H1 (cell line): ENCODE data around the gene ATG9B. TPM values are rescaled to one million over a fixed set of nuclear protein-coding genes. Genes with fewer than 3 reads are reported as not detected.

Experiments used
- BCL11A ChIP-seq, 2 experiments: IDR thresholded peaks; one replicate each; pipeline ENCODE4 v1.6.1; 2011; ENCODE audit warnings: low read depth in 2 of 2, low read length in 2 of 2, mild to moderate bottlenecking in 2 of 2
- CBX5 ChIP-seq: fragments of 300-800, 300-1000 bp; sonication (generic); IDR thresholded peaks from 2 replicates; pipeline ENCODE4 v1.7.1; 2016; ENCODE audit warnings: antibody characterized with exemption, low read length, low read depth
- CBX8 ChIP-seq: fragments of 300-800, 300-1000 bp; sonication (generic); IDR thresholded peaks from 2 replicates; pipeline ENCODE4 v1.7.1; 2016; ENCODE audit warnings: low read depth, low read length, borderline replicate concordance
- CHD2 ChIP-seq: IDR thresholded peaks from 2 replicates; pipeline ENCODE4 v1.6.1; 2012; ENCODE audit warnings: low read length, improper control_type of control experiment
- CREB1 ChIP-seq: IDR thresholded peaks from 2 replicates; pipeline ENCODE4 v1.6.1; 2012; ENCODE audit warnings: inconsistent platforms
- E2F6 ChIP-seq: IDR thresholded peaks from 2 replicates; pipeline ENCODE4 v1.6.1; 2012; ENCODE audit warnings: inconsistent platforms
- EZH2 ChIP-seq: fragments of 200-600 bp; sonication (generic); IDR thresholded peaks from 2 replicates; pipeline ENCODE4 v1.7.1; 2012; ENCODE audit warnings: low read depth, mild to moderate bottlenecking, moderate library complexity, low read length, inconsistent platforms; ENCODE audit not compliant: severe bottlenecking
- FOSL1 ChIP-seq: IDR thresholded peaks from 2 replicates; pipeline ENCODE4 v1.6.1; 2011; ENCODE audit warnings: mild to moderate bottlenecking, low read depth, low read length, moderate library complexity; ENCODE audit not compliant: insufficient read depth
- HDAC2 ChIP-seq, 2 experiments: fragments of 300-600 bp in 1 of 2; sonication (generic) in 1 of 2; IDR thresholded peaks; 2 replicates each; pipeline ENCODE4 v1.6.1; 2011 to 2012; ENCODE audit warnings: low read depth in 2 of 2, low read length in 2 of 2, mild to moderate bottlenecking in 2 of 2, moderate library complexity in 2 of 2, borderline replicate concordance in 1 of 2, inconsistent platforms in 1 of 2
- KDM5A ChIP-seq: fragments of 200-600 bp; IDR thresholded peaks from 2 replicates; pipeline ENCODE4 v1.7.1; 2012; ENCODE audit warnings: mild to moderate bottlenecking, low read length, inconsistent platforms, mixed read lengths
- MAFK ChIP-seq: IDR thresholded peaks from 2 replicates; pipeline ENCODE4 v1.6.1; 2012; ENCODE audit warnings: low read depth, mild to moderate bottlenecking, improper control_type of control experiment, low read length
- NANOG ChIP-seq: IDR thresholded peaks from 2 replicates; pipeline ENCODE4 v1.6.1; 2011; ENCODE audit warnings: low read length, low read depth, mild to moderate bottlenecking, inconsistent platforms; ENCODE audit not compliant: insufficient read depth, poor library complexity, severe bottlenecking
- NRF1 ChIP-seq: IDR thresholded peaks from 2 replicates; pipeline ENCODE4 v1.6.1; 2011; ENCODE audit warnings: mild to moderate bottlenecking, low read depth, low read length, improper control_type of control experiment
- RAD21 ChIP-seq, 2 experiments: IDR thresholded peaks in 1 of 2; conservative IDR thresholded peaks in 1 of 2; 2 replicates each; pipeline ENCODE4 v1.6.1; 2011; ENCODE audit warnings: low read depth in 2 of 2, low read length in 2 of 2, improper control_type of control experiment in 1 of 2, inconsistent platforms in 1 of 2, mild to moderate bottlenecking in 1 of 2, moderate library complexity in 1 of 2
- RNF2 ChIP-seq: fragments of 200-900, 300-1000 bp; sonication (generic); IDR thresholded peaks from 2 replicates; pipeline ENCODE4 v1.7.1; 2016; ENCODE audit warnings: borderline replicate concordance, low read depth, mild to moderate bottlenecking, antibody characterized with exemption, low read length; ENCODE audit not compliant: poor library complexity, severe bottlenecking; ENCODE audit errors: missing control alignments
- SIN3A ChIP-seq, 2 experiments: IDR thresholded peaks in 1 of 2; conservative IDR thresholded peaks in 1 of 2; 2 replicates each; pipeline ENCODE4 v1.6.1; 2011 to 2012; ENCODE audit warnings: low read length in 2 of 2, improper control_type of control experiment in 1 of 2, low read depth in 1 of 2, mild to moderate bottlenecking in 1 of 2
- SP4 ChIP-seq: IDR thresholded peaks from 2 replicates; pipeline ENCODE4 v1.6.1; 2012; ENCODE audit warnings: low read length, inconsistent platforms
- TBP ChIP-seq: IDR thresholded peaks from 2 replicates; pipeline ENCODE4 v1.6.1; 2011; ENCODE audit warnings: low read depth, low read length, improper control_type of control experiment
- polyA plus RNA-seq, 7 experiments: library from polyadenylated mRNA; depleted of rRNA in 3 of 7; stranded (reverse) in 5 of 7; unstranded in 2 of 7; fragments of >200 nt in 5 of 7; fragments of 200-250 nt in 2 of 7; gene quantifications; 1 replicate in 5 of 7; 2 replicates in 1 of 7; 4 replicates in 1 of 7; pipeline versions ENCODE4 v1.2.1 to v1.2.3, GENCODE V29; 2011 to 2013; ENCODE audit warnings: missing spikeins in 2 of 7, mixed read lengths in 2 of 7
- total RNA-seq: library from RNA; stranded (reverse); fragmentation: NEBNext Ultra II Directional; extraction: Animal tissue kit (Norgen Biotek cat#: 25700); gene quantifications from 2 replicates; pipeline ENCODE4 v1.2.1, GENCODE V29; 2021
- TF ChIP-seq, protein P1 (sequence below): IDR thresholded peaks from 2 replicates; pipeline ENCODE4 v1.6.1; 2012; ENCODE audit warnings: low read length, inconsistent platforms
- TF ChIP-seq, protein P2 (sequence below): IDR thresholded peaks from 2 replicates; pipeline ENCODE4 v1.6.1; 2011; ENCODE audit warnings: low read length, improper control_type of control experiment

The ATG9B gene
- total and polyA plus RNA-seq, 2 of the 8 experiments (the other 6 are each of a cell fraction or from before 2014, with no cell fraction given): 1.4 to 2.3 TPM

GRCh38 chr7:150978126-150978789 lies 46.0 kb downstream of the ATG9B start, which contains the start of gene KCNH2 (continued):
- no peak for TF ChIP-seq NANOG
- no peak for TF ChIP-seq SP4
- TF ChIP-seq CBX5: no peak
- no peak for TF ChIP-seq TBP
- TF ChIP-seq NRF1: no peak
- TF ChIP-seq, protein P1, sequence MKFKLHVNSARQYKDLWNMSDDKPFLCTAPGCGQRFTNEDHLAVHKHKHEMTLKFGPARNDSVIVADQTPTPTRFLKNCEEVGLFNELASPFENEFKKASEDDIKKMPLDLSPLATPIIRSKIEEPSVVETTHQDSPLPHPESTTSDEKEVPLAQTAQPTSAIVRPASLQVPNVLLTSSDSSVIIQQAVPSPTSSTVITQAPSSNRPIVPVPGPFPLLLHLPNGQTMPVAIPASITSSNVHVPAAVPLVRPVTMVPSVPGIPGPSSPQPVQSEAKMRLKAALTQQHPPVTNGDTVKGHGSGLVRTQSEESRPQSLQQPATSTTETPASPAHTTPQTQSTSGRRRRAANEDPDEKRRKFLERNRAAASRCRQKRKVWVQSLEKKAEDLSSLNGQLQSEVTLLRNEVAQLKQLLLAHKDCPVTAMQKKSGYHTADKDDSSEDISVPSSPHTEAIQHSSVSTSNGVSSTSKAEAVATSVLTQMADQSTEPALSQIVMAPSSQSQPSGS: no peak
- no peak for TF ChIP-seq CHD2
- TF ChIP-seq E2F6: 0 out of 2 replicates have a peak, but pooled peaks have one; percentile 24
- TF ChIP-seq HDAC2 (IDR thresholded peaks at IDR 0.05; ENCODE audit: borderline replicate concordance in 1 of 2, low read depth in 2 of 2, low read length in 2 of 2): no peak
- TF ChIP-seq CBX8: no peak
- TF ChIP-seq MAFK: no peak
- TF ChIP-seq KDM5A: no peak
- no peak for TF ChIP-seq FOSL1
- no peak for TF ChIP-seq EZH2
- no peak for TF ChIP-seq BCL11A (IDR thresholded peaks at IDR 0.05; ENCODE audit: low read depth in 2 of 2, low read length in 2 of 2)
- no peak for TF ChIP-seq RNF2
- TF ChIP-seq, protein P2, sequence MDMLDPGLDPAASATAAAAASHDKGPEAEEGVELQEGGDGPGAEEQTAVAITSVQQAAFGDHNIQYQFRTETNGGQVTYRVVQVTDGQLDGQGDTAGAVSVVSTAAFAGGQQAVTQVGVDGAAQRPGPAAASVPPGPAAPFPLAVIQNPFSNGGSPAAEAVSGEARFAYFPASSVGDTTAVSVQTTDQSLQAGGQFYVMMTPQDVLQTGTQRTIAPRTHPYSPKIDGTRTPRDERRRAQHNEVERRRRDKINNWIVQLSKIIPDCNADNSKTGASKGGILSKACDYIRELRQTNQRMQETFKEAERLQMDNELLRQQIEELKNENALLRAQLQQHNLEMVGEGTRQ: no peak
- no peak for TF ChIP-seq RAD21 (IDR thresholded peaks at IDR 0.05 in 1 of 2, conservative IDR thresholded peaks at IDR 0.05 in 1 of 2; ENCODE audit: low read depth in 2 of 2, low read length in 2 of 2)
- no peak for TF ChIP-seq SIN3A (conservative IDR thresholded peaks at IDR 0.05 in 1 of 2, IDR thresholded peaks at IDR 0.05 in 1 of 2; ENCODE audit: low read depth in 1 of 2, low read length in 2 of 2)
- no peak for TF ChIP-seq CREB1
